ENCODE results near the gene NMNAT2.

NMNAT2 gene

DNA sequence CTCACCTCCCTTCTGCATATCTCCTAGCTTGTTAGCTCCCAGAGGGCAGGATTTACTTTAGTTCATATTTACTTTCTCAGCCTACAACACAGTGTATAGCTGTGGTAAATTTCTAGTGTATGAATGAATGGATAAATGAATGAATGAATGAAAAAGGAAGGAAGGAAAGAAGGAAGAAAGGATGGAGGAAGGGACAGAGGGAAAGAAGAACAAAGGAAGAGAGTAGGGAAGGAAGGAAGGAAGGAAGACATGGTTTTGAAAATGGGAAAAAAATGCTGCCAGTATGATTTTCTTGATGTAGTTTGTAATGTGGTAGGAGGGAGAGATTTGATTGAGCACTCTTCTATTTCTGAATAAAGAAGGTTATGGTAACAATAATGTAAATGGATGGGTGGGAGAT, 185.1 kb downstream of the NMNAT2 start:
- no peak for DNase-seq

GRCh38 chr1:183231545-183231944, 186.6 kb downstream of the NMNAT2 start:
- DNase-seq, result no peak

DNA sequence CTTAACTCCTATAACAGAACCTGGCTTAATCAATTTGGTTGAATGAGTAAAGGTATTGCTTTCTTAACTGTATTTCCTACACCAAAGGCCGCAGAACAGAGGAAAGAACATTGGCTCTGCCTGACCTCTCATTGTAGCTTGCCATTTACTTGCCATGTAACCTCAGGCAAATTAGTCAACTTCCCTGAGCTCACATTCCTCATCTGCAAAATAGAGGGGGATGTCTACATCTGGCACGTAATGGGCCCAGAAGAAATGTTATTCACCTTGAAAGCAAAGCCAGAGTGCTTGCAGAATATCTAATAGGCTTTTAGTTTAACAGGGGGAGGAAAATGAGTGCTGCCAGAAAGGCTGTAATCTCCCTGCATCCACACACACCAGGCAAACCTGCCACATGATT, 187.8 kb downstream of the NMNAT2 start:
- DNase-seq, result no peak

- DNase-seq, result no peak
Measured at GRCh38 chr1:183228347-183229220, 189.6 kb downstream of the NMNAT2 start.

DNA sequence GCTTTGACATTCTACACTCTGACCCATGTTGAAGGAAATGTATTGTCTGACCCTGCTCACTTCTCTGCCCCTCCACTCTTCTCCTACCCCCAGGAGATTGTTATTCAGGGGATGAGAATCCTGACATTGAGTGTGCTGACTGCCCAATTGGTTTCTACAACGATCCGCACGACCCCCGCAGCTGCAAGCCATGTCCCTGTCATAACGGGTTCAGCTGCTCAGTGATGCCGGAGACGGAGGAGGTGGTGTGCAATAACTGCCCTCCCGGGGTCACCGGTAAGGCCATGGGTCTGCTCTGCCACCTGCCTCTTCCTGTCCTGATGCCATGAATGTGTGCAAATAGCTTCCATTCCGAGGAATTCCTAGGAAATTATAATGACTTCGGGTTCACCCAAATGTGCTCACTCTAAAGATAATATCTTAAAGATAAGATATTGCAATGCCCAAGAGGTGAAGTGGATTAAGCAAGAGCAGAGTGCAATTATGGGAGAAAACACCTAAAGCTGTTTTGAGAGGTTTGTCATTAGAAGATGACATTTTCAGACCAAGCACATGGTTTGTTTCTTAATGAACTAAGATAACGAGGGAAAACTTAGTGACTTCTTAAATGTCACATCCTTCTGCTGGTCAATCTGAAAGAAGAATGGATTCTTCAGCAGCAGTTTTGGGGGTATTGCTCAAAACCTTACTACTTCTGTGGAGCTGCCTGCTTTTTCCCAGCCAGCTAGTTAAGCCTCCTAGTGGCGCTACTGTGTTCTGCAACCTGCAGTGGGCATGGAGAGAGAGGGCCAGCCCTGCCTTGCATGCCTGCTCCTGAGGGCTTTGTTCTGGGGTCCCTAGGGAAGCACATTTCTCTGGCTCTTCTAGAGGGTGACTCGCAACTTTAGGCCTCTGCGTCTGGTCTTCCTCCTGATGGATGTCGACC, 190.5 kb downstream of the NMNAT2 start:
- peak; percentile 11 for DNase-seq

- no peak for DNase-seq
Measured at GRCh38 chr1:183226963-183227362, 191.2 kb downstream of the NMNAT2 start.

- no peak for DNase-seq
Measured at GRCh38 chr1:183226361-183226760, 191.8 kb downstream of the NMNAT2 start.

- no peak for DNase-seq
Measured at GRCh38 chr1:183223467-183223866, 194.7 kb downstream of the NMNAT2 start.

- no peak for DNase-seq
Measured at GRCh38 chr1:183222909-183223308, 195.3 kb downstream of the NMNAT2 start.

DNA sequence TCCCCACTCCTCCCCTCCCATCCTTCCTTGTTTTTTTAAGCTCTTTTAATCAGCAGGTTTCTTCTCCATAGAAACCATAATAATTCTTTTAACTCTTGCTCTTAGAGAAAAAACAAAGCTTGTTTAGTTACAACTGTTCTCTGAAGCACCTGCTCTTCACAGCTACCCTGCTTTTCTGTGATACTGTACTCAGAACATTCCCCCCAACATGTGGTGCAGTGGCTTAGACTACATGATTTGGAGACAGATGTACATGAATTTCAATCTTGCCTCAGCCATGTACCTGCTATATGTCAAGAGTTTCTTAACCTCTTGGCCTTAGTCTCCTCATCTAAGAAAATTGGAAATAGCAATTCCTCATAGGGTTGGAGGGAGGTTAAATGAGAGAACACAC, 198.6 kb downstream of the NMNAT2 start:
- DNase-seq, result no peak

DNA sequence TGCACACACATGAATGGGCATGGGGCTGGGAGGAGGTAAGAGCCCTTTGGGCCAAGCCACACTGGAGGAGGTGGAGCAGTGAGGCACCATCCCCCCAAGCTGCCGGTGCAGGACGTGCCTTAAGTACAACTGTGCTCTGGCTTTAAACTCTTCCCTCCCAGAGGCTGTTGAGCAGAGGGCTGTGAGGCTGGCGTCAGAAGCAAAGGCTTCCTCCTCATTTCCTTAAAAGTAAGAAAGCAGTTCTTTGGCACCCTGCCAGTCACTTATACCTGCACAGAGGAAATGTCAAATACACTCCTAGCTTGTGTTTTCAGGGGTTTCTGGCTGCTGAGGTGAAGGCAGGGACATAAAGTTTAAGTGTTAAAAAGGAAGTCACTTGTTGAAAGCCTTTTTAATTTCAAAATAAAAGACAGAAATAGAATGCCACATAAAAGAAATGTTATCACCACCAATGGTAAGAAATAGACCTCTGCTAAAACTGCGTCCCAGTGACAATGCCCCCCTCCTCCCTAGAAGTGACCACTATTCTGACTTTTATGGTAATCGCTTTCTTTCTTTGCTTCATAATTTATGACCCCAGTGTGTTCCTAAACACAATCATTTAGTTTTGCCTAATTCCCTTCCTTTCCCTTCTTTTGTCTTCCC, 199.1 kb downstream of the NMNAT2 start:
- peak; percentile 42 for DNase-seq

GRCh38 chr1:183218027-183218618, 200.1 kb downstream of the NMNAT2 start:
- no peak for DNase-seq

GRCh38 chr1:183215936-183216335, 202.2 kb downstream of the NMNAT2 start:
- DNase-seq, result no peak

DNA sequence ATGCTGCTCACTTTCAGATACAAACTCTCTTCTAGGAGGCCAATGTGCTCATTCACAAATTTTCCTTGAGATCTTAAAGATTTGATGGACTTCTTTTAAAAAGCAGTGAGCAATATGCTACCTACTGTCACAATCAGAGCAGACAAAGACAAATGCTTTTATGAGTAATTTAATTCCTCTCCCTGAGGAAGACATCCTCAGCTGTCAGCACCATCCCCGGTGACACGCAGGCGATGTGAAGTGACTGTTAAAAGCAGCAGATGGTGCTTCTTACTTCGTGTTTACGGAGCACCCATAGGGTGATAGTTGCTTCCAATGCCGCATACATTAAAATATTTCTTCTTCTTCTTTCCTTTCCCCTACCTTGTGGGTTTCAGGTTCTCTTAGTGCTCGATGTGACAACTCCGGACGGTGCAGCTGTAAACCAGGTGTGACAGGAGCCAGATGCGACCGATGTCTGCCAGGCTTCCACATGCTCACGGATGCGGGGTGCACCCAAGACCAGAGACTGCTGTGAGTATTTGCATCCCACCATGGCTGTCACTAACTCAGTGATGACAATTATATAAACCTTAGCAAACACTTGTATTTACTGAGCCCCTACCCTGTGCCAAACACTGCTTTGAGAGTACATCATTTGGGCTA, 203.0 kb downstream of the NMNAT2 start:
- no peak for DNase-seq

GRCh38 chr1:183214021-183214970, 203.9 kb downstream of the NMNAT2 start:
- no peak for DNase-seq

DNA sequence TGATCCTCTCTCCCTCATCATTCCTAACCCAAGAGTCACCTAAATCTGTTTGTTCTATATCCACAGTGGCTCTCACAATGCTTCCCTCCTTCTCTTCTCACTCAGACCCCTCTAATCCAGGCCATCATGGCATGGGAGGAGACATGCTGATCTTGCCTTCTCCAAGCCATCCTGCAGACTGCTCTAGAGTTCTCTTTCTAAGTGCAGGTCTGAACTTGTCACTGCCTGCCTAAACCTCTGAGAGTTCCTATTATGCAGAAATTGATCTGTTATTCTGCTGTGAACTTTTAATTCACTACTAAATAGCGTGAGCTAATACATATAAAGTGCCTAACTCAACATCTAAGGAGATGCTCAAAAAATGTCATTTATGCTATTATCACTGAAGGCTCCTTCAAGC, 205.3 kb downstream of the NMNAT2 start:
- DNase-seq, result no peak

DNA sequence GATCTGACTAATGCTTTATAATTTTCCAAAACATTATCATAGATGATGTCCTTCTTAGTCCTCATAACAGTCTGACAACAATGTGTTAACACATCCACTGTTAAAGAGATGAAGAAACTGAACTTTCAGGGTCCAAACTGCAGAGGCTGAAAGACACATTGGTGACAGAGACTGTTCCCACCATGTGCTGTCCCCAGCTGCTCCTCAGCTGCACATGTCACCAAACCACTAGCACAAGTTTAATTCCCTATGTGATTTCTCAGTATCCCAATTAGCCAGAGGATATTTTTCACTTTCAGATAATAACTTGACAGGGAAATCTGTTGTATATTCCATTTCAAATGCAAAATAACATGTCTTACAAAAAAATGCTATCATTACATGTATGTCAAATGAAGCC, 207.5 kb downstream of the NMNAT2 start:
- no peak for DNase-seq

DNA sequence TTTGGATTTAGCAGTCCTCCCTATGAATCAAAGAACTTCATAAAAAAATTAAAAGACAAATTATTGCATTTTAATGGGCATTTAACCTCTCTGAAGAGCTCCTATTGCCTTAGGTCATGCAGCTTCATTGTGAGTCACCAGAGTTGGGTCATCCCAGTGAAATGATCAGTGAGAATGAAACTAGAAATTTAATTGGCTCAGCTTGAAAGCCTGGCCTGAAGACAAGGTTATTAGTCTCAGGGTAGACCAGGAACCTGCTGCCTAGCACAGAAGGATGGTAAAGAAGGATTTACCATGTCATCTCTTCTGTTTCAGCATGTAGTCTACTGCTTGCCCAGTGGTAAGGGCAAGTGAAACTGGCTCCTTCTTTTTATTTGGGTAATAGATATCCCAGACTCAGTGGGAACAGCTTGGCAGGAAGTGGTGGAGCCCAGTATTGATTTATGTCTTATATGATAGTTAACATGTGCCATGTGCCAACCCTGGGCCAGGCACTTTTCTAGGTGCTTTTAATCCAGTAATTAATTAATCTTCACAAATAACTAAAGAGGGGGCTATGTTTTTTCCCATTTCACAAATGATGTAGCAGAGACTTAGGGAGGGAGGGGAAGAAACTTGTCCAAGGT, 208.5 kb downstream of the NMNAT2 start:
- DNase-seq, result no peak

GRCh38 chr1:183206538-183207122, 211.6 kb downstream of the NMNAT2 start:
- no peak for DNase-seq

- DNase-seq, result no peak
Measured at GRCh38 chr1:183205196-183205781, 212.9 kb downstream of the NMNAT2 start.
